Breast epithelium (tissue), 3 donors: ENCODE data around the gene KLHL24.

ENCODE experiments used
- CTCF ChIP-seq, 3 donors: fragments of 450-650 bp; IDR thresholded peaks; one replicate each; pipeline ENCODE4 v1.5.1; 2016 to 2017; ENCODE audit warnings: antibody characterized with exemption in 3 of 3, mild to moderate bottlenecking in 3 of 3, moderate library complexity in 3 of 3
- POLR2A ChIP-seq: fragments of 450-650 bp; IDR thresholded peaks from one replicate; pipeline ENCODE4 v1.6.1; 2016; ENCODE audit warnings: antibody characterized with exemption, mild to moderate bottlenecking, moderate library complexity
- POLR2AphosphoS5 ChIP-seq, 3 donors: sonication (generic); formaldehyde crosslinking; IDR thresholded peaks; one replicate each; pipeline ENCODE4 v1.6.1; 2017; ENCODE audit warnings: antibody characterized with exemption in 3 of 3

GRCh38 chr3:183635431-183636220 is at the start of gene KLHL24:
- TF ChIP-seq CTCF (IDR thresholded peaks at IDR 0.05) (no peak), POLR2AphosphoS5 (IDR thresholded peaks at IDR 0.05) (peak; percentile 94 to 99 (median 98)), POLR2A (peak; percentile 99)
